H54 (cell line): ENCODE results near the gene TBL1X.
"Not testable (repeated sequence)": the region's sequence is repeated elsewhere in the genome, so short reads cannot be mapped to it uniquely, and the experiment has no call there.

Experiments used
- DNase-seq: peaks from one replicate; pipeline ENCODE4 v3.0.0; 2011; ENCODE audit warnings: low spot score, mixed read lengths; ENCODE audit not compliant: insufficient read length
- FAIRE-seq: peaks from 3 replicates; lab custom pipeline; 2011; peaks lifted over from hg19 to GRCh38; lab: Jason Lieb, UNC
- POLR2A ChIP-seq: IDR thresholded peaks from 2 replicates; pipeline ENCODE4 v1.6.1; 2011; ENCODE audit warnings: low read depth, mild to moderate bottlenecking, low read length

TBL1X gene

GRCh38 chrX:9464435-9465371, at the start of gene TBL1X:
Gene TBL1X (plus strand): TSS chrX:9465058. CDS start chrX:9653587, 188,529 bp downstream.
- TF ChIP-seq POLR2A, result no peak
- FAIRE-seq (no peak), DNase-seq (no peak)

- FAIRE-seq (no peak), DNase-seq (no peak)
These were observed 48.1 kb upstream of the TBL1X start for GRCh38 chrX:9416562-9417348.

GRCh38 chrX:9418262-9418661, 46.6 kb upstream of the TBL1X start:
- no peak for TF ChIP-seq POLR2A
- FAIRE-seq, result no peak
- DNase-seq, result no peak

More at GRCh38 chrX:9416562-9417348, 48.1 kb upstream of the TBL1X start:
- TF ChIP-seq POLR2A, result no peak

GRCh38 chrX:9420275-9421265, 44.3 kb upstream of the TBL1X start:
- DNase-seq, result no peak
- no peak for TF ChIP-seq POLR2A
- FAIRE-seq, result no peak

GRCh38 chrX:9429767-9430166, 35.1 kb upstream of the TBL1X start:
- no peak for FAIRE-seq
- DNase-seq, result no peak
- no peak for TF ChIP-seq POLR2A

- TF ChIP-seq POLR2A, result no peak
- DNase-seq (no peak), FAIRE-seq (no peak)
These were observed 34.4 kb upstream of the TBL1X start for GRCh38 chrX:9430346-9430921.

- DNase-seq (no peak), FAIRE-seq (no peak)
- TF ChIP-seq POLR2A, result no peak
These were observed 33.6 kb upstream of the TBL1X start for GRCh38 chrX:9431281-9431680.

GRCh38 chrX:9433596-9433995, 31.3 kb upstream of the TBL1X start:
- no peak for TF ChIP-seq POLR2A
- DNase-seq, result no peak
- FAIRE-seq, result no peak

- no peak for TF ChIP-seq POLR2A
- DNase-seq (no peak), FAIRE-seq (no peak)
These were observed 30.8 kb upstream of the TBL1X start for GRCh38 chrX:9434051-9434550.

- not testable (repeated sequence) for DNase-seq, FAIRE-seq
These were observed 29.8 kb upstream of the TBL1X start for GRCh38 chrX:9435086-9435485.

- FAIRE-seq, result no peak
- DNase-seq, result no peak
- TF ChIP-seq POLR2A, result no peak
These were observed 28.0 kb upstream of the TBL1X start for GRCh38 chrX:9436812-9437211.

GRCh38 chrX:9438933-9439494, 25.8 kb upstream of the TBL1X start:
- no peak for TF ChIP-seq POLR2A
- FAIRE-seq (no peak), DNase-seq (no peak)
